Measurements from ENCODE around the gene PIM1.
A peak's percentile ranks its signal among the peaks of the same experiment; 100 is the strongest.
"Not testable (repeated sequence)": the region's sequence is repeated elsewhere in the genome, so short reads cannot be mapped to it uniquely, and the experiment has no call there.

Gene PIM1

DNA sequence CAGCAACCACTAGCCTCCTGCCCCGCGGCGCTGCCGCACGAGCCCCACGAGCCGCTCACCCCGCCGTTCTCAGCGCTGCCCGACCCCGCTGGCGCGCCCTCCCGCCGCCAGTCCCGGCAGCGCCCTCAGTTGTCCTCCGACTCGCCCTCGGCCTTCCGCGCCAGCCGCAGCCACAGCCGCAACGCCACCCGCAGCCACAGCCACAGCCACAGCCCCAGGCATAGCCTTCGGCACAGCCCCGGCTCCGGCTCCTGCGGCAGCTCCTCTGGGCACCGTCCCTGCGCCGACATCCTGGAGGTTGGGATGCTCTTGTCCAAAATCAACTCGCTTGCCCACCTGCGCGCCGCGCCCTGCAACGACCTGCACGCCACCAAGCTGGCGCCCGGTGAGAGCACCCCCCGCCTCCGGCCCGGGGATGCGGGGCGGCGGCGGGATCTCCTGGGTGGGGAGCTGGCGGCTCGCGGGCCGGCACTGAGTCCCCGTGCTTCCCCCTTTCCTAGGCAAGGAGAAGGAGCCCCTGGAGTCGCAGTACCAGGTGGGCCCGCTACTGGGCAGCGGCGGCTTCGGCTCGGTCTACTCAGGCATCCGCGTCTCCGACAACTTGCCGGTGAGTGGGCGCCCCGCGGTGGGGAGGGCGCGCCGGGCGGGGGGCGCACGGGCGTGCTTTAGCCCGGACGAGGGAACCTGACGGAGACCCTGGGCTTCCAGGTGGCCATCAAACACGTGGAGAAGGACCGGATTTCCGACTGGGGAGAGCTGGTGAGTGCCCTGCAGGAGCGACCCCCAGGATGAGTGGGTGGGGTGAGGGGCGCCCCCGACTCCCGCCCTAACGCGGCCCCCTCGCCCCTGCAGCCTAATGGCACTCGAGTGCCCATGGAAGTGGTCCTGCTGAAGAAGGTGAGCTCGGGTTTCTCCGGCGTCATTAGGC is 585 bp downstream of the PIM1 start:
- DNase-seq (ENCODE audit: low spot score) (peak; percentile 55), FAIRE-seq (peak; percentile 13)

DNA sequence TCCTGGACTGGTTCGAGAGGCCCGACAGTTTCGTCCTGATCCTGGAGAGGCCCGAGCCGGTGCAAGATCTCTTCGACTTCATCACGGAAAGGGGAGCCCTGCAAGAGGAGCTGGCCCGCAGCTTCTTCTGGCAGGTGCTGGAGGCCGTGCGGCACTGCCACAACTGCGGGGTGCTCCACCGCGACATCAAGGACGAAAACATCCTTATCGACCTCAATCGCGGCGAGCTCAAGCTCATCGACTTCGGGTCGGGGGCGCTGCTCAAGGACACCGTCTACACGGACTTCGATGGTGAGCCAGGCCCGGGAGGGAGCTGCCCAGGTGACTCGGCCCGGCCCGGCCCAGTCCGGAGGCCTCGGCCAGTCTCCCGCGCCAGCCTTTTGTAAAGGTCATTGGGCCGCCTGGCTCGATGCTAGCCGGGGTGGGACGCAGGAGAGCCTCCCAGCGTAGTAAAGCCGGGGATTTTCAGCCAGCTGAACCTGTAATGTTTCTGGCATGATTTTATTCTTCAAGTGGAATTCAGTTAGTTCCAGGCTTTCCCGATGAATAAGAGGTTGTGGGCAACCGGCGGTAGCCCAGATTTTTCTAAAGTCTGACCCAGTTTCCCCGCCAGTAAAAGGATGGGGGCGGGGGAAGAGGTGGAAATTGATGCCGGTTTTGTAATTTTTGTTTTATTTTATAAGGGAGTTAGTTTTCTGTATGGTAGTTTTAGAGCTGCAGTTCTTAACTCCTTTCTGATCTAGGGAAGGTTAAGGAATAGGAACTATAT is 1.4 kb downstream of the PIM1 start:
- FAIRE-seq (no peak), DNase-seq (ENCODE audit: low spot score) (no peak)

DNA sequence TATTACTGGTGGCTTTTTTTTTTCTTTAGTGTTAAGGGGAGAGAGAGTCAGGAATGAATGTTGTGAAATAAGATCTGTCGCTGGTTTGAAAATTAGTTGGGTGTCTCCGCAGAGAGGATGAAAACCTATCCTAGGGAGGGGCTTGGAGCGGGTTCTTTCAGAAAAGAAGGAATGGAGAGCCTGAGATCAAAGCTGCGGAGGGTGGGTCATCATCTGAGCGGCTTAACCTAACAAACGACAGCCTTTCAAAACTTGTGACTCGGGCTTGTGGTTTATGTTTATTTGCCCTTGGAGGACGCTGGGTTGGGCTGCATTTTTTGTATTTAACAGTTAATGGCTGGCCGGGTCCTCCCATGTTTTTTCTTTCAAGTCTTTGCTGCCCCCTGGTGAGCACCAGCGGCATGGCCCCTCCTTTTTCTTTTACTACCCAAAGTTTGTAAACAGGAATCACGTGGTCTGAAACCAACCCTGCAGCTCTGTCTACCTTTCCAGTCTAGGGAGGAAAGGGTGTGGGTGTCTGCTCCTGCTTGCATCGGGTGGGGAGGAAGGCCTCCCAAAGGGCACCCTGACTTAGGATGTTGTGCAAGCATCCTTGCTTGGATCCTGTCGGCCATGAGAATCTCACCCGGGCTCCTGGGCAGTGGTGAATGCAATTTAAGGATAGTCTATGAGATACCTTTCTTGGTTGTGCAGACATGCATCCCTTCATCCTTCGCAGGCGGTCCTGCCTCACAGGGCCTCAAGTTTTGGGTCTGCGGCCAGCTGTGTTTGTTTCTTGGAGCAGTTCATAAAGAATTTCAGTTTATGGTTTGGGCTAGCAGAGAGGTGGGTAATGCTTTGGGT is 2.2 kb downstream of the PIM1 start:
- peak; percentile 83 for DNase-seq (ENCODE audit: low spot score)
- FAIRE-seq, result no peak

GRCh38 chr6:37172912-37173492 is 3.0 kb downstream of the PIM1 start:
- no peak for FAIRE-seq

GRCh38 chr6:37173493-37174195 is 3.7 kb downstream of the PIM1 start:
- FAIRE-seq (no peak), DNase-seq (ENCODE audit: low spot score) (no peak)

More at GRCh38 chr6:37172912-37173492, 3.0 kb downstream of the PIM1 start:
- no peak for DNase-seq (ENCODE audit: low spot score)

DNA sequence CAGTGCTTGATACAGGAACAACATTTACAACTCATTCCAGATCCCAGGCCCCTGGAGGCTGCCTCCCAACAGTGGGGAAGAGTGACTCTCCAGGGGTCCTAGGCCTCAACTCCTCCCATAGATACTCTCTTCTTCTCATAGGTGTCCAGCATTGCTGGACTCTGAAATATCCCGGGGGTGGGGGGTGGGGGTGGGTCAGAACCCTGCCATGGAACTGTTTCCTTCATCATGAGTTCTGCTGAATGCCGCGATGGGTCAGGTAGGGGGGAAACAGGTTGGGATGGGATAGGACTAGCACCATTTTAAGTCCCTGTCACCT is 4.2 kb downstream of the PIM1 start:
- no peak for FAIRE-seq

DNA sequence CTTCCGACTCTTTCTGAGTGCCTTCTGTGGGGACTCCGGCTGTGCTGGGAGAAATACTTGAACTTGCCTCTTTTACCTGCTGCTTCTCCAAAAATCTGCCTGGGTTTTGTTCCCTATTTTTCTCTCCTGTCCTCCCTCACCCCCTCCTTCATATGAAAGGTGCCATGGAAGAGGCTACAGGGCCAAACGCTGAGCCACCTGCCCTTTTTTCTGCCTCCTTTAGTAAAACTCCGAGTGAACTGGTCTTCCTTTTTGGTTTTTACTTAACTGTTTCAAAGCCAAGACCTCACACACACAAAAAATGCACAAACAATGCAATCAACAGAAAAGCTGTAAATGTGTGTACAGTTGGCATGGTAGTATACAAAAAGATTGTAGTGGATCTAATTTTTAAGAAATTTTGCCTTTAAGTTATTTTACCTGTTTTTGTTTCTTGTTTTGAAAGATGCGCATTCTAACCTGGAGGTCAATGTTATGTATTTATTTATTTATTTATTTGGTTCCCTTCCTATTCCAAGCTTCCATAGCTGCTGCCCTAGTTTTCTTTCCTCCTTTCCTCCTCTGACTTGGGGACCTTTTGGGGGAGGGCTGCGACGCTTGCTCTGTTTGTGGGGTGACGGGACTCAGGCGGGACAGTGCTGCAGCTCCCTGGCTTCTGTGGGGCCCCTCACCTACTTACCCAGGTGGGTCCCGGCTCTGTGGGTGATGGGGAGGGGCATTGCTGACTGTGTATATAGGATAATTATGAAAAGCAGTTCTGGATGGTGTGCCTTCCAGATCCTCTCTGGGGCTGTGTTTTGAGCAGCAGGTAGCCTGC is 4.8 kb downstream of the PIM1 start:
- DNase-seq (ENCODE audit: low spot score) (no peak), FAIRE-seq (no peak)

More for the DNA sequence above, 4.2 kb downstream of the PIM1 start:
- DNase-seq (ENCODE audit: low spot score), result no peak

DNA sequence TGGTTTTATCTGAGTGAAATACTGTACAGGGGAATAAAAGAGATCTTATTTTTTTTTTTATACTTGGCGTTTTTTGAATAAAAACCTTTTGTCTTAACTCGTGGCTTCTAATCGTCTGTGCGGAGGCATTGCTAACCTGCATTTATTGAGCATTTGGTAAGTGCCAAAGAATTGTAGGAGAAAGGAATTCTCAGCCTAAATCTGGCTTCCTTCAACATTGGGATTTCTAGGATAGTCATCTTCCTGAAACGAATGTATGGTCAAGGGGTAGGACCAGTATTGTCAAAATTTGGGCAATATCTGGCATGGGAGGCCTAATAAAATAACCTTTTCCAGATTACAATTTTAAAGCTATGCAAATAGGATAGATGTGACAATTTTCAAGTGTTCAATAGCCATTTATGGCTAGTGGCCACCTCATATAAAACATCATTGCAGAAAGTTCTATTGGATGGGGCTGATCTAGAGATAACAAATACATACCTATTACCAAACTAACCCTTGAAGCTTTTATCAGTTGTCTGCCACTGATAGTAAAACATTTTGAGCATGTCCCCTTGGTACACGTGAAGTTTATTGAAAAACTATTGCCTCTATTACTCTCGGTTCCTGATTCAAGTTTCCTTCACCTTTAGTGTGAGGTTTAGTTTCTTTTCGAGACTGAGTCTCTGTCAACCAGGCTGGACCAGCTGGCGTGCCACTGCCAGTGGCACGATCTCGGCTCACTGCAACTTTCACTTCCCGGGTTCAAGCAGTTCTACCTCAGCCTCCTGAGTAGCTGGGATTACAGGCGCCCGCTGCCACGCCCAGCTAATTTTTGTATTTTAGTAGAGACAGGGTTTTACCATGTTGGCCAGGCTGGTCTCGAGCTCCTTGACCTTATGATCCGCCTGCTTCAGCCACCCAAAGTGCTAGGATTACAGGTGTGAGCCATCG is 5.6 kb downstream of the PIM1 start:
- FAIRE-seq (no peak), DNase-seq (ENCODE audit: low spot score) (no peak)

DNA sequence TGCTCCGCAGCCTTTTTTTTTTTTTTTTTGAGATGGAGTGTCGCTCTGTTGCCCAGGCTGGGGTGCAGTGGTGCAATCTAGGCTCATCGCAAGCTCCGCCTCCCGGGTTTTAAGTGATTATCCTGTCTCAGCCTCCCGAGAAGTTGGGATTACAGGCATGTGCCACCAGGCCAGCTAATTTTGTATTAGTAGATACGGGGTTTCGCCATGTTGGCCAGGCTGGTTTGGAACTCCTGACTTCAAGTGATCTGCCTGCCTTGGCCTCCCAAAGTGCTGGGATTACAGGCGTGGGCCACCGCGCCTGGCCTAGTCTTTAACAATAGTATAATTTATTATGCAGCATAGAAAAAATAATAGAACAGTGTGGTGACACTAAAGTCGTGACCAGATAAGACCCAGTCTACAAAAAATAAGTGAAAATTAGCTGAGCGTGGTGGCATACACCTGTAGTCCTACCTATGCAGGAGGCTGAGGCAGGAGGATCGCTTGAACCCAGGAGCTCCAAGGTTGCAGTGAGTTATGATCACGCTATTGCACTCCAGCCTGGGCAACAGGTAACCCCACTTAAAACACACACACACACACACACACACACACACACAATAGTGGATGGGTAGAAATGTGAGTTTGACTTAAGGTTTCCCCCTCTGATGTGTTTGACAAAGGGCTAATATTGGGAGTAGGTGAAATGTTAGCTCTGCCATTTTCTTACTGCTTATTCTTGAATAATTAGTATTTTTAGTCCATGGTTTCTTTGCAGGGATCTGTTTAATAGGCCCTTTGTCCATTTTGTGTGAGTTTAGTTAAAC is 6.5 kb downstream of the PIM1 start:
- DNase-seq (ENCODE audit: low spot score) (no peak), FAIRE-seq (no peak)

DNA sequence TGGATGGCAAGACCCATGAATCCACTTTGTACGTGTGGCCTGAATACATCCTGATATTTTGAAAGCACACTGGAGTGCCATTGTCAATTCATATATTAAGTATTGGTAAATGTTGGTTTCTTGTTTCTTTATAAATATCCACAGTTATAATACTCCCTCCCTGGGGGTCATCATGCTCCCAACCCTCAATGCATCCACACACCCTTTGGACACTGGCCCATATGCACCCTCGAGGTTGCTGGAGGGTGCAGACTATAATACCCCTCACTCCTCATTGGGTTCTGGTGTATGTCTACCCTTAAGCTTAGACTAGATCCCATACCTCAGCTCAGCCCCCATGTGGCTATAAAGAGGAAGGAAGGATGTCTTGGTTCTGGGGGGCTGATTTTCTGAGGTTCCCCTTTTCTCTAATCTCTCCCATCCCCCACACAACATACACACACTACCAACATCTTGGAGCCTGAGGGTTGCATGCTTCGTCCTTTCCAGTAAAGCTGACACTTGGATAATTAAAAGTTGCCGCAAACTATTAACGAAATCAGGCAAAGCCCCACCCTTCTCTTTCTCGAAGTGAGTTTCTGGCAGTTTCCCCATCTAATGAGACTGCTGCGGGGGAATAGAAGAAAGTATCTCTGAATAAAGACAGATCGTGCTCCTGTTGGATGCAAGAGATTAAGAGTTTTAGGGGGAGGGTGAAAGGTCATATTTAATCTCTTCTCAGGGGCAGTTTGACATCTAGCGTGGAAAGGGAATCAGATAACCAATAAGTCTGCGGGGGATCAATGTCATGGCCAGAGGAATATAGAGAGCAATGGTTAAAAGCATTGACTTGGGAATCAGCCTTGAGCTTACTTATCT is 7.4 kb downstream of the PIM1 start:
- DNase-seq (ENCODE audit: low spot score) (no peak), FAIRE-seq (no peak)

GRCh38 chr6:37177935-37178517 is 8.1 kb downstream of the PIM1 start:
- DNase-seq (ENCODE audit: low spot score) (no peak), FAIRE-seq (no peak)

GRCh38 chr6:37180075-37180474 is 10.1 kb downstream of the PIM1 start:
- DNase-seq (ENCODE audit: low spot score) (no peak), FAIRE-seq (no peak)

- FAIRE-seq; DNase-seq (ENCODE audit: low spot score): not testable (repeated sequence)
Observed at GRCh38 chr6:37180610-37181009, 10.7 kb downstream of the PIM1 start.

DNA sequence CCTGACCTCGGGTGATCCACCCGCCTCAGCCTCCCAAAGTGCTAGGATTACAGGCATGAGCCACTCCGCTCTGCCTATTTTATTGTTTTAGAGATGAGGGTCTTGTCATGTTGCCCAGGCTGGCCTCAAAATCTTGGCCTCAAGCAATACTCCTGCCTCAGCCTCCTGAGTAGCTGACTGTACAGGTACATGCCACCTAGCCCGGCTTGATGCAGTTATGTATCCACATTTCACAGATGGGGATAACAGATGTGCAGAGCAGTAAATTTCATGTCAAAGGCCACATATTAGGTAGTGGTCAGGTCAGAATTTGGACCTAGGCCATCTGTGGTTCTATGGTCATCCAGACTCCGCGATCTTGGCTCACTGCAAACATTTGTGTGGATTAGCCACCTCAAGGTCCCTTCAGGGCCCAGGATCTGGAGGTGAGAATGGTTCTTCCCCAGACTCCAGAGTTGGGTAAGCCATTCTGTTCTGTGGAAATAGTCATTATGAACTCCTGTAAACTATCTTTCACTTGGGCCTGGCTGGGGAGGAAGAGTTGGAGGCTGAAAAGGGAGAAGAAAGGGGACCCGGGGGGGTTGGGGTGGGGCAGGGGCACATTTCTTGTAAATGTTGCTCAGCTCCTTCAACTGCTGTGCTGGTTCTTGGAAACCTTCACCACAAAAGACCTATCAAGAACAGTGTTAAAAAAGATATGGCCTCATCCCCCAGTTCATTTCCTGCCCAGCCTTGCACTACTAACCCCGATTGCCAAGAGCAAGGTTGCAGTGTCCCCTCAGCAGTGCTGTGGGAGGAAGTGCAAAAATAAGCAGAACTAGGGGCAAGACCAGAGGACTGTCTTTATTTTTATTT is 13.0 kb downstream of the PIM1 start:
- DNase-seq (ENCODE audit: low spot score) (no peak), FAIRE-seq (no peak)

- FAIRE-seq; DNase-seq (ENCODE audit: low spot score): not testable (repeated sequence)
Observed at GRCh38 chr6:37185949-37186720, 16.2 kb downstream of the PIM1 start.

Data from urothelium cell line (cell line).